ENCODE results near the gene RARRES2. TPM values are rescaled to one million over a fixed set of nuclear protein-coding genes. Genes with fewer than 3 reads are reported as not detected.

Gene RARRES2
- total RNA-seq, 1 donor from 2014 or later: 259 TPM

- peak overlapping the region; percentile 11 for H3K27ac ChIP-seq
- peaks cover 7% of the 10 kb centered on the region for H3K4me1 ChIP-seq
- peak; percentile 41 for DNase-seq
- intact Hi-C loops (cut with DNase I): no loop called here
- H3K27me3 ChIP-seq: peaks cover 18% of the 10 kb centered on the region
- no peak for ATAC-seq
- TF ChIP-seq, protein P1, sequence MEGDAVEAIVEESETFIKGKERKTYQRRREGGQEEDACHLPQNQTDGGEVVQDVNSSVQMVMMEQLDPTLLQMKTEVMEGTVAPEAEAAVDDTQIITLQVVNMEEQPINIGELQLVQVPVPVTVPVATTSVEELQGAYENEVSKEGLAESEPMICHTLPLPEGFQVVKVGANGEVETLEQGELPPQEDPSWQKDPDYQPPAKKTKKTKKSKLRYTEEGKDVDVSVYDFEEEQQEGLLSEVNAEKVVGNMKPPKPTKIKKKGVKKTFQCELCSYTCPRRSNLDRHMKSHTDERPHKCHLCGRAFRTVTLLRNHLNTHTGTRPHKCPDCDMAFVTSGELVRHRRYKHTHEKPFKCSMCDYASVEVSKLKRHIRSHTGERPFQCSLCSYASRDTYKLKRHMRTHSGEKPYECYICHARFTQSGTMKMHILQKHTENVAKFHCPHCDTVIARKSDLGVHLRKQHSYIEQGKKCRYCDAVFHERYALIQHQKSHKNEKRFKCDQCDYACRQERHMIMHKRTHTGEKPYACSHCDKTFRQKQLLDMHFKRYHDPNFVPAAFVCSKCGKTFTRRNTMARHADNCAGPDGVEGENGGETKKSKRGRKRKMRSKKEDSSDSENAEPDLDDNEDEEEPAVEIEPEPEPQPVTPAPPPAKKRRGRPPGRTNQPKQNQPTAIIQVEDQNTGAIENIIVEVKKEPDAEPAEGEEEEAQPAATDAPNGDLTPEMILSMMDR (IDR thresholded peaks at IDR 0.05): no peak
- peaks cover 4% of the 10 kb centered on the region for H3K36me3 ChIP-seq
- no peaks in the 10 kb centered on the region for H3K9me3 ChIP-seq
- H3K4me3 ChIP-seq: no peak overlapping the region
Observed at GRCh38 chr7:150342121-150342408, 636 bp upstream of the RARRES2 start.

- peaks cover 18% of the 10 kb centered on the region for H3K27me3 ChIP-seq
- H3K27ac ChIP-seq: peak overlapping the region; percentile 85
- peak; percentile 63 for DNase-seq
- peaks cover 7% of the 10 kb centered on the region for H3K4me1 ChIP-seq
- TF ChIP-seq, protein P1 (IDR thresholded peaks at IDR 0.05): no peak
- no peak for ATAC-seq
- H3K4me3 ChIP-seq: peak overlapping the region; percentile 58
- H3K9me3 ChIP-seq: no peaks in the 10 kb centered on the region
- intact Hi-C loops (cut with DNase I): no loop called here
- H3K36me3 ChIP-seq: peaks cover 4% of the 10 kb centered on the region
Observed at GRCh38 chr7:150340875-150341262, 560 bp downstream of the RARRES2 start.

- ATAC-seq (peak; percentile 59), DNase-seq (no peak)
- TF ChIP-seq, protein P1 (IDR thresholded peaks at IDR 0.05): no peak
- Histone ChIP-seq H3K4me3 (peak overlapping the region; percentile 58), H3K36me3 (peaks cover 4% of the 10 kb centered on the region), H3K27ac (peak overlapping the region; percentile 85), H3K4me1 (peaks cover 7% of the 10 kb centered on the region), H3K27me3 (peaks cover 18% of the 10 kb centered on the region), H3K9me3 (no peaks in the 10 kb centered on the region)
- intact Hi-C loops (cut with DNase I): no loop called here
Observed at GRCh38 chr7:150340024-150340749, 1.2 kb downstream of the RARRES2 start.

- peak overlapping the region; percentile 6 for H3K27ac ChIP-seq
Observed at GRCh38 chr7:150339409-150339809, 2.0 kb downstream of the RARRES2 start.

GRCh38 chr7:150338166-150338829 is 3.1 kb downstream of the RARRES2 start:
- ATAC-seq: no peak

More at GRCh38 chr7:150339409-150339809, 2.0 kb downstream of the RARRES2 start:
- Histone ChIP-seq H3K4me1 (peaks cover 7% of the 10 kb centered on the region), H3K27me3 (peaks cover 18% of the 10 kb centered on the region), H3K9me3 (no peaks in the 10 kb centered on the region), H3K36me3 (peaks cover 4% of the 10 kb centered on the region), H3K4me3 (peak overlapping the region; percentile 58)
- DNase-seq: no peak
- intact Hi-C loops (cut with DNase I): no loop called here
- TF ChIP-seq, protein P1 (IDR thresholded peaks at IDR 0.05): no peak
- ATAC-seq: no peak

More at GRCh38 chr7:150338166-150338829, 3.1 kb downstream of the RARRES2 start:
- H3K4me3 ChIP-seq: peak overlapping the region; percentile 58
- intact Hi-C loops (cut with DNase I): no loop called here
- H3K9me3 ChIP-seq: no peaks in the 10 kb centered on the region
- no peak for DNase-seq
- H3K27me3 ChIP-seq: peaks cover 18% of the 10 kb centered on the region
- H3K4me1 ChIP-seq: peaks cover 7% of the 10 kb centered on the region
- TF ChIP-seq, protein P1 (IDR thresholded peaks at IDR 0.05): no peak
- H3K36me3 ChIP-seq: peaks cover 4% of the 10 kb centered on the region
- no peak overlapping the region for H3K27ac ChIP-seq

All from upper lobe of right lung (tissue), 1 donor.